ENCODE results near the gene STAM2. TPM values are rescaled to one million over a fixed set of nuclear protein-coding genes. Genes with fewer than 3 reads are reported as not detected.
A peak's percentile ranks its signal among the peaks of the same experiment; 100 is the strongest.
"Not testable (repeated sequence)": the region's sequence is repeated elsewhere in the genome, so short reads cannot be mapped to it uniquely, and the experiment has no call there.

The STAM2 gene
- total RNA-seq, 1 experiment from 2014 or later: 38.7 TPM

DNA sequence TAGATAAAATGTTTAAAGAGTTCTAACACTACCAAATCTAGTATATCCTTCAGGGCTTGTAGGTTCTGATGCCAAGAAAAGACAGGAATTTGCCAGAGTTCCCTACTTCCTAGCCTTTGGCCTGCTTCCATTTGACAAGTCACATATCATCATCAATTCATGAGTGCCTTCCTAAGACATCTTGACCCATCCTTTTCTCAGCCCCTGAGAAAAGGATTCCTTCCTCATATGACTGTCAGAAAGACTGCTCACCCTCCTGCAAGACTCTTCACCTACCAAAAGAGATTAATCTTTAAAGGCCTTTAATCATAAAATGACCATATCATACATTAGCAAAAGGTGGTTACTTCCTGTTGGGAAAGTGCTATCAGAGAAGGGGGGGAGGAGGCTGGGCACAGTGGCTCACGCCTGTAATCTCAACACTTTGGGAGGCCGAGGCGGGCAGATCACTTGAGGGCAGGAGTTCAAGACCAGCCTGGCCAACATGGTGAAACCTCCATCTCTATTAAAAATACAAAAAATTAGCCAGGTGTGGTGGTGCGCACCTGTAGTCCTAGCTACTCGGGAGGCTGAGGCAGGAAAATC, 3.3 kb downstream of the STAM2 start:
- not testable (repeated sequence) for DNase-seq (ENCODE audit: low read depth)

GRCh38 chr2:152171718-152172117, 3.8 kb downstream of the STAM2 start:
- DNase-seq (ENCODE audit: low read depth): no peak

DNA sequence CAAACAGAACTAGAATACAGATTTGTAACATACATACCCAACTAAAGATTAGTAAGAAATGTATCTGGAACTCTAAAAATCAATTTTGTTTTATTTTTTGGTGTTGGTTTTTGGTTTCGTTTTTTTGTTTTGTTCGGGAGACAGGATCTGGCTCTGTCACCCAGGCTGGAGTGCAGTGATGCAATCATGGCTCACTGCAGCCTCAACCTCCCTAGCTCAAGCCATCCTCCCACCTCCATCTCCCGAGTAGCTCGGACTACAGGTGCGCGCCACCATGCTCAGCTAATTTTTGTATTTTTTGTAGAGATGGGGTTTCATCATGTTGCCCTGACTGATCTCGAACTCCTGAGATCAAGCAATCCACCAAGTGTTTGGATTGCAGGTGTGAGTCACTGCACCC, 6.4 kb downstream of the STAM2 start:
- DNase-seq (ENCODE audit: low read depth): not testable (repeated sequence)

DNA sequence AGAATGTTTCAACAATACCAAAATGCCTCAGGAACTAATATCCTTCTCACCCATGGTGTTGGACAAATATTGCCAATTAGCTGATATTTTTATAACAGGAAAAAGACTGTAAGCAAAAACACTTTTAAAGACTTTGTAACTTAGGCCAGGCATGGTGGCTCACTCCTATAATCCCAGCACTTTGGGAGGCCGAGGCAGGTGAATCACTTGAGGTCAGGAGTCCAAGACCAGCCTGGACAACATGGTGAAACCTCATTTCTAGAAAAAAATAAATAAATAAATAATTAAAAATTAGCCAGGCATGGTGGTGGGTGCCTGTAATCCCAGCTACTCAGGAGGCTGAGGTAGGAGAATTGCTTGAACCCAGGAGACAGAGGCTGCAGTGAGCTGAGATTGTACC, 8.1 kb downstream of the STAM2 start:
- not testable (repeated sequence) for DNase-seq (ENCODE audit: low read depth)

GRCh38 chr2:152167065-152167464, 8.5 kb downstream of the STAM2 start:
- peak; percentile 15 for DNase-seq (ENCODE audit: low read depth)

- DNase-seq (ENCODE audit: low read depth): peak; percentile 63
Observed at GRCh38 chr2:152166633-152167032, 8.9 kb downstream of the STAM2 start.

DNA sequence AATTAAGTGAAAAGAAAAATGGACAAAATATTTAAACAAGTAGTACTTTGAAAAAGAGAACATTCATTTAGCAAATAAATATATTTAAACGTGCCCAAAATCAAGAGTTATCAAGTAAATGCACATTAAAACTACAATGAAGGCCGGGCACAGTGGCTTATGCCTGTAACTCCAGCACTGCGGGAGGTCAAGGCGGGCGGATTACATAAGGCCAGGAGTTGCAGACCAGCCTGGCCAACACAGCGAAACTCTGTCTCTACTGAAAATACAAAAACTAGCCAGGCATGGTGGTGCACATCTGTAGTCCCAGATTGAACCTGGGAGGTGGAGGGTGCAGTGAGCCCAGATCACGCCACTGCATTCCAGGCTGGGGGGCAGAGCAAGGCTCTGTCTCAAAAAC, 9.8 kb downstream of the STAM2 start:
- DNase-seq (ENCODE audit: low read depth): no peak

DNA sequence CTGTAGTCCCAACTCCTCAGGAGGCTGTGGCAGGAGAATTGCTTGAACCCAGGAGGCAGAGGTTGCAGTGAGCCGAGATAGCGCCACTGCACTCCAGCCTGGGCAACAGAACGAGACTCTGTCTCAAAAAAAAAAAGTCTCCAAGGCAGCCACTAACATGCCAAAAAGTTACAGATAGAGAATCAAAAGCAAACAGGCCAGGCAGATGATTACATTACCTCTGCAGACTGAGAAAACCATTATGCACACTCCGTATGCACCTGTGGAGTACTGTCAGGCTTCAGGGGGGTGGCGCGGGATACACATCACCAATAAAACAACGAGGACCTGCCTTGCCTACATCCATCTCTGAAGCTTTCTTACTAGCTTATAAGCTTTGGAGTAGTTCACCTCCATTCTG, 10.3 kb downstream of the STAM2 start:
- no peak for DNase-seq (ENCODE audit: low read depth)

DNA sequence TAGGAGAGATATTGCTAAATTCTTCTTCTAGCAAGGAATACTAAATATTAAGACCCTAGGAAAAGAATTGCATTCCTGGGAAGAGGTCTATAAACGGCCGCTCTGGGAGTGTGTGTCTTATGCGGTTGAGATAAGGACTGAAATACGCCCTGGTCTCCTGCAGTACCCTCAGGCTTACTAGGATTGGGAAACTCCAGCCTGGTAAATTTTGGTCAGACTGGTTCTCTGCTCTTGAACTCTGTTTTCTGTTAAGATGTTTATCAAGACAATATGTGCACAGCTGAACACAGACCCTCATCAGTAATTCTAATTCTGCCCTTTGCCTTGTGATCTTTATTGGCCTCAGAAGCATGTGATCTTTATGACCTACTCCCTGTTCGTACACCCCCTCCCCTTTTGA, 11.9 kb downstream of the STAM2 start:
- not testable (repeated sequence) for DNase-seq (ENCODE audit: low read depth)

DNA sequence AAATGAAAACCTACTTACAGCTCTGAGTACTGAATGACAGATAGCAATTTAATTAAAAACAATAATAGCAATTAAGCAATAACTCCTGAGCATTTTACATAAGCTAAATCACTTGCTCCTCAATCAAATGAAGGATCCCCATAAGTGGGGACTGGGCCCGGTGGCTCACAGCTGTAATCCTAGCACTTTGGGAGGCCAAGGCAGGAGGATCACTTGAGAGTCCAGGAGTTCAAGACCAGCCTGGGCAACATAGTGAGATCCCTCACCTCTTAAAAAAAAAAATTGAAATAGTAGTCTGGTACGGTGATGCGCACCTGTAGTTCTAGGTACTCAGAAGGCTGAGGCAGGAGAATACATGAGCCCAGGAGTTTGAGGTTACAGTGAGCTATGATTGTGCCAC, 13.4 kb downstream of the STAM2 start:
- DNase-seq (ENCODE audit: low read depth): no peak

GRCh38 chr2:152161598-152161997, 14.0 kb downstream of the STAM2 start:
- DNase-seq (ENCODE audit: low read depth): no peak

DNA sequence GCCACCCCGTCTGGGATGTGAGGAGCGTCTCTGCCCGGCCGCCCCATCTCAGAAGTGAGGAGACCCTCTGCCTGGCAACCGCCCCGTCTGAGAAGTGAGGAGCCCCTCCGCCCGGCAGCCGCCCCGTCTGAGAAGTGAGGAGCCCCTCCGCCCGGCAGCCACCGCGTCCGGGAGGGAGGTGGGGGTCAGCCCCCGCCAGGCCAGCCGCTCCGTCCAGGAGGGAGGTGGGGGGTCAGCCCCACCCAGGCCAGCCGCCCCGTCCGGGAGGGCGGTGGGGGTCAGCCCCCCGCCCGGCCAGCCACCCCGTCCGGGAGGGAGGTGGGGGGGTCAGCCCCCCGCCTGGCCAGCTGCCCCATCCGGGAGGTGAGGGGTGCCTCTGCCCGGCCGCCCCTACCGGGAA, 15.2 kb downstream of the STAM2 start:
- not testable (repeated sequence) for DNase-seq (ENCODE audit: low read depth)

- DNase-seq (ENCODE audit: low read depth): no peak
Observed at GRCh38 chr2:152157253-152157652, 18.3 kb downstream of the STAM2 start.

GRCh38 chr2:152155209-152155608, 20.4 kb downstream of the STAM2 start:
- peak; percentile 12 for DNase-seq (ENCODE audit: low read depth)

GRCh38 chr2:152154462-152154861, 21.1 kb downstream of the STAM2 start:
- DNase-seq (ENCODE audit: low read depth): no peak

GRCh38 chr2:152134488-152135280, 40.9 kb downstream of the STAM2 start:
- DNase-seq (ENCODE audit: low read depth): peak; percentile 34

DNA sequence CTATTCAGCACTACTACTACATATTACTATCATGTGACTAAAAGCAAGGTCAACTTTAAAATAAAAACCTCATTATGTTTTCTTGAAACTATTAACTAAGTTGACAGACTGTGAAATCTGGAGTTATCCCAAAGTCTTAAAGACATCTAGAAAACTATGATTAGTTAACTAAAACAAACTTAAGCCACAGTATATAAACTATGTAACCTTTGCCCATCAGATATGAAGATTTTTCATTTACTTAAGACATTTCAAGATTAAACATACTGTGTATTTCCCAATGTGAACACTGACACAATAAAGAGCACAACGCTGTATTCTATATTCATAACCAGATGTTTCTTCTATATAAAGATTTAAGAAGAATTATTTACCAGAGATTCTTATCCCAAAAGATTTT, 43.3 kb downstream of the STAM2 start:
- no peak for DNase-seq (ENCODE audit: low read depth)

DNA sequence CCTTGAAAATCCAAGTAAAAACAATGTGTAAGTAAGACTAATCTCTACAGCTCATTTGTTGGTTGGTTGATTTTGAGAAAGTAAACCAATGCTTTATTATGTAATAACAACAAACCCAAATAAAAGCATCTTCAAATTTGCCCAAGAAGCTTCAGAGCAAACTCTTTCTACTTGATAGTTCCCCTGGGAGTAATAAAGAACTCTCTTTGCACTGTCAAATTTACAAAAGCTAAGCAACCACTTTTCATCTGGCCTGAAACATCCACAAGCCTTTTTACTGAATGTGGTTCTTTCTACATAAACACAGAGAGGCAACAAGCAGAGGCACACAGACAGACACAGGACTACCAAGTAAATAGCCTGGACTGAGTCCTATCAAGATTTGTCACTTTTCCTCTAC, 47.9 kb downstream of the STAM2 start:
- no peak for DNase-seq (ENCODE audit: low read depth)

DNA sequence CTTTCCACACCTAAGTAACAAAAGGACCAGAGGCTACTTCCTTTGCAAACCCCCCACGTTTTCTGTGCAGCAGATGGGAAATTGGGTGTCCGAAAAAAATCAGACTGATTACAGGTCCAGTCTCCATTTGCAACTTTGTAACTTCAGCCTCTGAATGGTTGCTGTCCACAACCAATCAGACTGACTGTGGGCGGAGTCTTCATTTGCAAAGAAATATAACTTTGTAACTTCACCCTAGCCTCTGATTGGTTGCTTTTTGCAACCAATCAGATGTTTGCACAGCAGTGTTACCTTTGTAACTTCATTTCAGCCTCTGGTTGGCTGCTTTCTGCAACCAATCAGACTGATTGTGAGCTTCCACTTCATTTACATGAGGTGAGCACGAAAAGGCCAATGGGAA, 48.9 kb downstream of the STAM2 start:
- DNase-seq (ENCODE audit: low read depth): peak; percentile 5

DNA sequence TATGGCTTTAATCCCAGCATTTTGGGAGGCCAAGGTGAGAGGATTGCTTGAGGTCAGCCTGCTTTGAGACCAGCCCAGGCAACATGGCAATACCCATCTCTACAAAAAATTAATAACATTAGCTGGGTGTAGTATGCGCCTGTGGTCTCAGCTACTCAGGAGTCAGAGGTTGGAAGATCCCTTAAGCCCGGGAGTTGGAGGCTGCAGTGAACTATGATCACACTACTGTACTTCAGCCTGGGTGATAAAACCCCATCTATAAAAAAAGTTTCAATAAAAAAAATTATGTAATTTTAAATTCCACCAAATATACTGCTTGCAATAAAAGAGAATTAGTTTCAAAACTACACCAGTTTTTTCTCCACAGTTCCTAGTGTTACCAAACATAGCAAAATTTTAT, 53.4 kb downstream of the STAM2 start:
- DNase-seq (ENCODE audit: low read depth): no peak

DNA sequence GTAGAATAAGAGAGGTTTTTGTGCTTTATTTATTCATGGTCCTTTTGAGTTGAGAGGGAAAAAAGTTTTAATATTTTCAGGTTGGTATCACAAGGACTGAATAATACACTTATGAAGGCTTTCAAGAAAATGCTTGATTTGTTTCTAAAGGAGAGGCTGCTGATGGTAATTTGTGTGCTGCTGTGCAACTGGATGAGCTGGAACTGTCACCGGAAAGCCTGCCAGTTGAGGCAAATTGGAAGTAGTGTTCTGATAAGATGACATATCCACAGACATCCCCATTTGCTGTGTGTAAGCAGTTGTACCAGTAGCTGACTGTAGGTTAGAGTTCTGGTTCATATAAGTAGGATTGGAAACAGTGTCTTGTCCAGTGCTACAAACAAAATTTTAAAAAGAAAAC, 55.1 kb downstream of the STAM2 start:
- DNase-seq (ENCODE audit: low read depth): no peak

DNA sequence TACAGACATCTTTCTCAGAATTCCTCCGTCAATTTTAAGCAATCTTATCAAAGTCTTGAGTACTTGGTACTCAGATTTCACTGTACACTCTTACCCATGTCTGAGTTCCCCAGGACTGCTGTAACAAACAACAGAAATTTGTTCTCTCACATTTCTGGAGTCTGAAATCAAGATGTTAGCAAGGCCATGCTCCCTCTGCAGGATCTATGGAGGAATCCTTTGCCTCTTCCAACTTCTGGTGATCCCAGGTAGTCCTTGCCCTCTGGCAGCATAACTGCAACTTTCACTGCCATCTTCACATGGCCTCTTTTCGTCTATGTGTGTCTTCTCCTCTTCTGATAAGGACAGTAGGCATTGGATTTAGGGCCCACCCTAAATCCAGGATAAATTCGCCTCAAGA, 59.6 kb downstream of the STAM2 start:
- DNase-seq (ENCODE audit: low read depth): no peak

GRCh38 chr2:152114366-152114765, 61.2 kb downstream of the STAM2 start:
- DNase-seq (ENCODE audit: low read depth): no peak
